K562 (cell line): ENCODE data around the gene BROX. TPM values are rescaled to one million over a fixed set of nuclear protein-coding genes. Genes with fewer than 3 reads are reported as not detected.

ENCODE experiments used
- ATAC-seq: fragments of 200-7000 bp; cut with Tn5 transposase; 3 replicates; pipeline ENCODE4 v1.9.1; 2020; ENCODE audit warnings: moderate library complexity
- BruUV-seq: library from RNA; stranded (reverse); fragments of 400-500 nt; replicated peaks from 2 replicates; lab custom pipeline; 2021; lab: Mats Ljungman, UMichigan
- CTCF ChIA-PET: fragments of 300-600 bp; formaldehyde crosslinking; extraction: SDS; loops from one replicate; lab custom pipeline; 2021; ENCODE audit warnings: low intra/inter-chr PET ratio; lab: Yijun Ruan, JAX
- POLR2A ChIA-PET: fragments of 300-600, 350-650 bp; sonication (Branson Sonifier 250); formaldehyde crosslinking; extraction: SDS; loops from one replicate; lab custom pipeline; 2021; ENCODE audit warnings: antibody characterized with exemption, inconsistent platforms; lab: Yijun Ruan, JAX
- DNase-seq, 4 experiments: peaks; one replicate each; pipeline versions ENCODE4 v3.0.0 to v3.0.0-alpha.2; 2011 to 2018; ENCODE audit warnings: low spot score in 3 of 4, mixed read lengths in 3 of 4; ENCODE audit errors: extremely low read depth in 1 of 4
- FAIRE-seq: peaks from 2 replicates; lab custom pipeline; 2011; peaks lifted over from hg19 to GRCh38; lab: Jason Lieb, UNC
- H2AFZ ChIP-seq: 2 replicates; pipeline ENCODE4 v1.6.0; 2011; ENCODE audit warnings: low read depth, low read length, control low read depth, inconsistent platforms
- H3K27ac ChIP-seq: fragments of 200-600 bp; 3 replicates; pipeline ENCODE4 v1.8.0; 2011; ENCODE audit warnings: low read depth, mild to moderate bottlenecking, control low read depth, inconsistent platforms, low read length, moderate library complexity, mixed read lengths; ENCODE audit errors: extremely low read depth
- H3K27me3 ChIP-seq, 2 experiments: fragments of 300-600 bp in 1 of 2; 2 replicates in 1 of 2; 3 replicates in 1 of 2; pipeline versions ENCODE4 v1.6.0 to v1.8.0; 2011; ENCODE audit warnings: inconsistent platforms in 2 of 2, low read length in 2 of 2, mild to moderate bottlenecking in 1 of 2, mixed read lengths in 1 of 2, moderate library complexity in 1 of 2; ENCODE audit not compliant: control insufficient read depth in 2 of 2, insufficient read depth in 2 of 2
- H3K36me3 ChIP-seq: fragments of 300-600 bp; 3 replicates; pipeline ENCODE4 v1.8.0; 2011; ENCODE audit warnings: mild to moderate bottlenecking, low read length, inconsistent platforms; ENCODE audit not compliant: control insufficient read depth, insufficient read depth
- H3K4me1 ChIP-seq, 2 experiments: fragments of 200-600 bp in 1 of 2; replicated peaks in 1 of 2; 2 replicates in 1 of 2; 3 replicates in 1 of 2; pipeline versions ENCODE4 v1.5.1 to v1.8.0; 2011; ENCODE audit warnings: inconsistent platforms in 2 of 2, low read length in 2 of 2, mild to moderate bottlenecking in 1 of 2, mixed read lengths in 1 of 2, moderate library complexity in 1 of 2; ENCODE audit not compliant: control insufficient read depth in 2 of 2, insufficient read depth in 2 of 2
- H3K4me2 ChIP-seq: 2 replicates; pipeline ENCODE4 v1.6.1; 2011; ENCODE audit warnings: low read length, control low read depth, inconsistent platforms, mixed read lengths; ENCODE audit not compliant: insufficient read depth
- H3K4me3 ChIP-seq: fragments of 200-600 bp; sonication (generic), shearing (Covaris generic); 2 replicates; pipeline ENCODE4 v1.5.1; 2016; ENCODE audit warnings: control low read depth, inconsistent platforms
- H3K79me2 ChIP-seq: fragments of 200-600 bp; 3 replicates; pipeline ENCODE4 v1.8.0; 2011; ENCODE audit warnings: low read length, inconsistent platforms; ENCODE audit not compliant: control insufficient read depth, insufficient read depth
- H3K9ac ChIP-seq, 2 experiments: 2 replicates each; pipeline versions ENCODE4 v1.6.0 to v1.6.1; 2011; ENCODE audit warnings: low read depth in 2 of 2, low read length in 2 of 2, control low read depth in 1 of 2, inconsistent platforms in 1 of 2, mild to moderate bottlenecking in 1 of 2, mixed read lengths in 1 of 2; ENCODE audit not compliant: insufficient read depth in 1 of 2
- H3K9me1 ChIP-seq: one replicate; pipeline ENCODE4 v1.6.0; 2011; ENCODE audit warnings: inconsistent platforms, mild to moderate bottlenecking, low read length, moderate library complexity; ENCODE audit not compliant: control insufficient read depth, insufficient read depth
- H3K9me3 ChIP-seq: replicated peaks from 2 replicates; pipeline ENCODE4 v1.5.1; 2011; ENCODE audit warnings: low read depth, low read length, inconsistent platforms; ENCODE audit not compliant: control insufficient read depth, insufficient read depth
- H4K20me1 ChIP-seq: replicated peaks from 2 replicates; pipeline ENCODE4 v1.6.1; 2011; ENCODE audit warnings: low read length, inconsistent platforms, mixed read lengths; ENCODE audit not compliant: control insufficient read depth, insufficient read depth
- CBX1 ChIP-seq: sonication (generic); IDR thresholded peaks from 2 replicates; pipeline ENCODE4 v1.6.1; 2016; ENCODE audit warnings: antibody characterized with exemption, low read depth, mild to moderate bottlenecking
- CBX5 ChIP-seq: IDR thresholded peaks from 2 replicates; pipeline ENCODE4 v1.6.1; 2014; ENCODE audit warnings: low read depth, borderline replicate concordance
- CEBPG ChIP-seq, 3 experiments: fragments of 200-800 bp in 1 of 3; sonication (Bioruptor generic) in 1 of 3; sonication (generic) in 1 of 3; formaldehyde crosslinking in 1 of 3; IDR thresholded peaks in 2 of 3; conservative IDR thresholded peaks in 1 of 3; 2 replicates each; pipeline versions ENCODE4 v1.6.1 to v1.8.0; 2016 to 2022; ENCODE audit warnings: missing compliant biosample characterization in 2 of 3, missing genetic modification characterization in 2 of 3, mild to moderate bottlenecking in 1 of 3, missing genetic modification reagents in 1 of 3
- HMG20A ChIP-seq: fragments of 450-650 bp; formaldehyde crosslinking; conservative IDR thresholded peaks from 2 replicates; pipeline ENCODE4 v1.4.0; 2020; ENCODE audit warnings: mild to moderate bottlenecking, mixed read lengths
- RAD21 ChIP-seq, 2 experiments: fragments of 250-450 bp in 1 of 2; fragments of 450-650 bp in 1 of 2; sonication (Bioruptor Pico) in 1 of 2; formaldehyde crosslinking in 1 of 2; IDR thresholded peaks in 1 of 2; conservative IDR thresholded peaks in 1 of 2; 2 replicates each; pipeline versions ENCODE4 v1.4.0 to v1.8.0; 2020 to 2022; ENCODE audit warnings: mild to moderate bottlenecking in 2 of 2, moderate library complexity in 1 of 2
- SAP30 ChIP-seq: fragments of 200-600 bp; sonication (generic); IDR thresholded peaks from 2 replicates; pipeline ENCODE4 v1.6.1; 2012; ENCODE audit warnings: borderline replicate concordance, low read depth, mild to moderate bottlenecking, moderate library complexity, low read length, control low read depth, inconsistent platforms; ENCODE audit not compliant: insufficient read depth, poor library complexity, severe bottlenecking
- ZNF311 ChIP-seq: fragments of 250-450 bp; sonication (Bioruptor Pico); IDR thresholded peaks from 2 replicates; pipeline ENCODE4 v1.4.0; 2020; ENCODE audit warnings: mild to moderate bottlenecking, moderate library complexity
- WGBS: fragments of 100-300 bp; shearing (Covaris generic); methylation state at CpG from one replicate; pipeline ENCODE4 v1.1.6; 2016; ENCODE audit warnings: low coverage, mixed read lengths; ENCODE audit not compliant: insufficient coverage; ENCODE audit errors: missing lambda C conversion rate; 5-methylcytosine and 5-hydroxymethylcytosine counted together
- in situ Hi-C: fragments of 300-500 bp; cut with MboI; formaldehyde crosslinking; loops from 4 replicates; pipeline ENCODE4 v1.15.0; 2018; ENCODE audit warnings: inconsistent platforms, mixed read lengths
- intact Hi-C: fragments of 100-400 bp; cut with micrococcal nuclease; formaldehyde crosslinking; loops from 2 replicates; pipeline ENCODE4 v1.14.2; 2022
- polyA plus RNA-seq, 8 experiments: library from polyadenylated mRNA; depleted of rRNA in 4 of 8; stranded (reverse) in 5 of 8; unstranded in 3 of 8; fragments of >200 nt; fragmentation: Nextera tagmentation in 2 of 8; fragmentation: Illumina TruSeq in 1 of 8; extraction: Ambion mirVana in 2 of 8; extraction: Trizol in 1 of 8; gene quantifications; 2 replicates each; pipeline versions ENCODE4 v1.2.1 to v1.2.3, GENCODE V29; 2011 to 2014; ENCODE audit warnings: inconsistent platforms in 1 of 8, missing spikeins in 1 of 8
- total RNA-seq, 7 experiments: library from RNA; depleted of rRNA in 6 of 7; stranded (reverse); fragments of >200 nt in 6 of 7; fragmentation: Illumina TruSeq in 2 of 7; extraction: Trizol in 2 of 7; gene quantifications; 2 replicates each; pipeline versions ENCODE4 v1.2.1 to v1.2.3, GENCODE V29; 2011 to 2021; ENCODE audit warnings: low replicate concordance in 1 of 7
- TF ChIP-seq, protein P1 (sequence below): sonication (generic); formaldehyde crosslinking; IDR thresholded peaks from 2 replicates; pipeline ENCODE4 v1.8.1; 2023; ENCODE audit warnings: mild to moderate bottlenecking, missing genetic modification reagents
- TF ChIP-seq, protein P2 (sequence below), 2 experiments: fragments of 200-800 bp in 1 of 2; sonication (Bioruptor generic) in 1 of 2; sonication (generic) in 1 of 2; formaldehyde crosslinking in 1 of 2; IDR thresholded peaks in 1 of 2; conservative IDR thresholded peaks in 1 of 2; 2 replicates each; pipeline versions ENCODE4 v1.5.0 to v1.6.1; 2016 to 2020; ENCODE audit warnings: missing compliant biosample characterization in 1 of 2, missing genetic modification characterization in 1 of 2, missing genetic modification reagents in 1 of 2
- TF ChIP-seq, protein P3 (sequence below): fragments of 450-650 bp; IDR thresholded peaks from 2 replicates; pipeline ENCODE4 v1.6.1; 2018; ENCODE audit warnings: mild to moderate bottlenecking, low read depth; ENCODE audit not compliant: partially characterized antibody

The BROX gene
- total and polyA plus RNA-seq, 9 of the 15 experiments (the other 6 are each of a cell fraction or from before 2014, with no cell fraction given), result 9.4 to 153 (median 45.1) TPM

DNA sequence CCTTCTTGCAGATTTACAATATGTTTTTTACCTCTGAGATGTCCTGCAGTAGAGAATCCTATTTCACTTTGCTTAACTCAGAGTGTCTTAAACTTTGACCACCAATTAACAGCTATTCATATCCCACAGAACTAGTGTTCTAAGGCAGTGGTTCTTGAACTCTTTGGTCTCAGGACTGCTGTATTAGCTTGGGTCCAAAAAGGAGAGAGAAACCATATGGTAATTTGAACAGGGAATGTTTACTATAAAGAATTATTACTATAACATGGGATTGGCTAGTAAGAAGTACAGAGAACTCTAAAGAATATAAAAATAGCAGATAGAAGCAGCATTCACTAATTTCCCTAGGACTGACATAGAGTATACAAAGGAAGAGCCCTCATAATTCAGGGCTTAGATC, 56.2 kb downstream of the BROX start (continued):
- TF ChIP-seq SAP30, result no peak
- TF ChIP-seq, all 486 proteins: peak for 0

DNA sequence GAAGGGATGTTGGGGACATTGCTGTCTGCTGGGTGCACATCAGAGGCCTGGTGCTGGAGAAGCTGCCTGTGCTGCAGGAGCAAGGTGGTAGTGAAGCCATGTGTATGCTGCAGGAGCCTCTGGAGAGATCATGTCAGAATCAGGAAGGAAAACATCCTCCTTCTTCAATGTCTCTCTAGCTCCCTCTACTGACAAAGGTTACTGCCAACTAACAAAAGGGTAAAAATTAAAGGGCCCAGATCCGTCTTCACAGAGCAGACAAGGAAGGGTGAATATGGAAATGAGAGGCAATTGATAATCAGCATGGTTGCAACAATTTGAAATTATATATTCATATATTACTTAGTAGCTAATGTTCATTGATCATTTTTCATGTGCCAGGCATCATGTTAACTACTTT, 56.8 kb downstream of the BROX start:
- Histone ChIP-seq H3K9ac (no peak overlapping the region), H3K9me1 (no peaks in the 10 kb centered on the region), H3K27ac (no peak overlapping the region), H3K79me2 (no peaks in the 10 kb centered on the region), H3K4me3 (no peak overlapping the region), H2AFZ (no peak overlapping the region), H3K27me3 (no peaks in the 10 kb centered on the region), H4K20me1 (no peaks in the 10 kb centered on the region), H3K36me3 (no peaks in the 10 kb centered on the region), H3K4me2 (no peak overlapping the region), H3K9me3 (no peaks in the 10 kb centered on the region), H3K4me1 (no peaks in the 10 kb centered on the region)
- peak; percentile 36; the same call in 1 of the 3 replicates for ATAC-seq
- peak in 3 of 4 experiments; percentile 32 to 35 (median 33) for DNase-seq
- in situ Hi-C loops, result no loop called here
- 11% methylated on average over 1 of the region's 1 CpG for WGBS
- ChIA-PET POLR2A (no interaction called here), CTCF (no interaction called here)
- intact Hi-C loops, result loop anchor here (2.0 kb wide), 1 partner anchor 304 kb away; no protein-coding TSS in a partner anchor
- no TSS peak for BruUV-seq
- peak; percentile 15 for FAIRE-seq
- TF ChIP-seq CBX1 (0 out of 2 replicates have a peak, but pooled peaks have one; percentile 43), CBX5 (0 out of 2 replicates have a peak, but pooled peaks have one; percentile 68), CEBPG (CRISPR knock-in tag; IDR thresholded peaks at IDR 0.05) (no peak), CEBPG (tag; conservative IDR thresholded peaks at IDR 0.05 in 1 of 2, IDR thresholded peaks at IDR 0.05 in 1 of 2) (no peak), HMG20A (CRISPR knock-in tag) (no peak), RAD21 (CRISPR knock-in tag; conservative IDR thresholded peaks at IDR 0.05 in 1 of 2, IDR thresholded peaks at IDR 0.05 in 1 of 2) (peak in 1 of 2 experiments; percentile 43; a peak in 1 of 4 replicates), ZNF311 (CRISPR knock-in tag) (no peak)
- TF ChIP-seq, protein P1, sequence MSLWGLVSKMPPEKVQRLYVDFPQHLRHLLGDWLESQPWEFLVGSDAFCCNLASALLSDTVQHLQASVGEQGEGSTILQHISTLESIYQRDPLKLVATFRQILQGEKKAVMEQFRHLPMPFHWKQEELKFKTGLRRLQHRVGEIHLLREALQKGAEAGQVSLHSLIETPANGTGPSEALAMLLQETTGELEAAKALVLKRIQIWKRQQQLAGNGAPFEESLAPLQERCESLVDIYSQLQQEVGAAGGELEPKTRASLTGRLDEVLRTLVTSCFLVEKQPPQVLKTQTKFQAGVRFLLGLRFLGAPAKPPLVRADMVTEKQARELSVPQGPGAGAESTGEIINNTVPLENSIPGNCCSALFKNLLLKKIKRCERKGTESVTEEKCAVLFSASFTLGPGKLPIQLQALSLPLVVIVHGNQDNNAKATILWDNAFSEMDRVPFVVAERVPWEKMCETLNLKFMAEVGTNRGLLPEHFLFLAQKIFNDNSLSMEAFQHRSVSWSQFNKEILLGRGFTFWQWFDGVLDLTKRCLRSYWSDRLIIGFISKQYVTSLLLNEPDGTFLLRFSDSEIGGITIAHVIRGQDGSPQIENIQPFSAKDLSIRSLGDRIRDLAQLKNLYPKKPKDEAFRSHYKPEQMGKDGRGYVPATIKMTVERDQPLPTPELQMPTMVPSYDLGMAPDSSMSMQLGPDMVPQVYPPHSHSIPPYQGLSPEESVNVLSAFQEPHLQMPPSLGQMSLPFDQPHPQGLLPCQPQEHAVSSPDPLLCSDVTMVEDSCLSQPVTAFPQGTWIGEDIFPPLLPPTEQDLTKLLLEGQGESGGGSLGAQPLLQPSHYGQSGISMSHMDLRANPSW (CRISPR knock-in tag), result no peak
- TF ChIP-seq, protein P2, sequence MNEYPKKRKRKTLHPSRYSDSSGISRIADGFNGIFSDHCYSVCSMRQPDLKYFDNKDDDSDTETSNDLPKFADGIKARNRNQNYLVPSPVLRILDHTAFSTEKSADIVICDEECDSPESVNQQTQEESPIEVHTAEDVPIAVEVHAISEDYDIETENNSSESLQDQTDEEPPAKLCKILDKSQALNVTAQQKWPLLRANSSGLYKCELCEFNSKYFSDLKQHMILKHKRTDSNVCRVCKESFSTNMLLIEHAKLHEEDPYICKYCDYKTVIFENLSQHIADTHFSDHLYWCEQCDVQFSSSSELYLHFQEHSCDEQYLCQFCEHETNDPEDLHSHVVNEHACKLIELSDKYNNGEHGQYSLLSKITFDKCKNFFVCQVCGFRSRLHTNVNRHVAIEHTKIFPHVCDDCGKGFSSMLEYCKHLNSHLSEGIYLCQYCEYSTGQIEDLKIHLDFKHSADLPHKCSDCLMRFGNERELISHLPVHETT (CRISPR knock-in tag; conservative IDR thresholded peaks at IDR 0.05 in 1 of 2, IDR thresholded peaks at IDR 0.05 in 1 of 2), result no peak
- TF ChIP-seq, protein P3, sequence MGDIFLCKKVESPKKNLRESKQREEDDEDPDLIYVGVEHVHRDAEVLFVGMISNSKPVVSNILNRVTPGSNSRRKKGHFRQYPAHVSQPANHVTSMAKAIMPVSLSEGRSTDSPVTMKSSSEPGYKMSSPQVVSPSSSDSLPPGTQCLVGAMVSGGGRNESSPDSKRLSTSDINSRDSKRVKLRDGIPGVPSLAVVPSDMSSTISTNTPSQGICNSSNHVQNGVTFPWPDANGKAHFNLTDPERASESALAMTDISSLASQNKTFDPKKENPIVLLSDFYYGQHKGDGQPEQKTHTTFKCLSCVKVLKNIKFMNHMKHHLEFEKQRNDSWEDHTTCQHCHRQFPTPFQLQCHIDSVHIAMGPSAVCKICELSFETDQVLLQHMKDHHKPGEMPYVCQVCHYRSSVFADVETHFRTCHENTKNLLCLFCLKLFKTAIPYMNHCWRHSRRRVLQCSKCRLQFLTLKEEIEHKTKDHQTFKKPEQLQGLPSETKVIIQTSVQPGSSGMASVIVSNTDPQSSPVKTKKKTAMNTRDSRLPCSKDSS, result peak; percentile 73
